Activated CD4-positive, alpha-beta T cell treated with anti-CD3 and anti-CD28 coated beads, Interleukin-2, Interleukin-4, amounts not matched to agents 100 ng/mL and 50 ng/mL, durations not matched to agents 16 hours and 8 hours (primary cell): Measurements from ENCODE around the gene PDIA2.
"Not testable (repeated sequence)": the region's sequence is repeated elsewhere in the genome, so short reads cannot be mapped to it uniquely, and the experiment has no call there.

Experiments used
- DNase-seq: peaks from one replicate; pipeline ENCODE4 v3.0.0-alpha.2; 2020; ENCODE audit warnings: low spot score

PDIA2 gene, protein sequence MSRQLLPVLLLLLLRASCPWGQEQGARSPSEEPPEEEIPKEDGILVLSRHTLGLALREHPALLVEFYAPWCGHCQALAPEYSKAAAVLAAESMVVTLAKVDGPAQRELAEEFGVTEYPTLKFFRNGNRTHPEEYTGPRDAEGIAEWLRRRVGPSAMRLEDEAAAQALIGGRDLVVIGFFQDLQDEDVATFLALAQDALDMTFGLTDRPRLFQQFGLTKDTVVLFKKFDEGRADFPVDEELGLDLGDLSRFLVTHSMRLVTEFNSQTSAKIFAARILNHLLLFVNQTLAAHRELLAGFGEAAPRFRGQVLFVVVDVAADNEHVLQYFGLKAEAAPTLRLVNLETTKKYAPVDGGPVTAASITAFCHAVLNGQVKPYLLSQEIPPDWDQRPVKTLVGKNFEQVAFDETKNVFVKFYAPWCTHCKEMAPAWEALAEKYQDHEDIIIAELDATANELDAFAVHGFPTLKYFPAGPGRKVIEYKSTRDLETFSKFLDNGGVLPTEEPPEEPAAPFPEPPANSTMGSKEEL

DNA sequence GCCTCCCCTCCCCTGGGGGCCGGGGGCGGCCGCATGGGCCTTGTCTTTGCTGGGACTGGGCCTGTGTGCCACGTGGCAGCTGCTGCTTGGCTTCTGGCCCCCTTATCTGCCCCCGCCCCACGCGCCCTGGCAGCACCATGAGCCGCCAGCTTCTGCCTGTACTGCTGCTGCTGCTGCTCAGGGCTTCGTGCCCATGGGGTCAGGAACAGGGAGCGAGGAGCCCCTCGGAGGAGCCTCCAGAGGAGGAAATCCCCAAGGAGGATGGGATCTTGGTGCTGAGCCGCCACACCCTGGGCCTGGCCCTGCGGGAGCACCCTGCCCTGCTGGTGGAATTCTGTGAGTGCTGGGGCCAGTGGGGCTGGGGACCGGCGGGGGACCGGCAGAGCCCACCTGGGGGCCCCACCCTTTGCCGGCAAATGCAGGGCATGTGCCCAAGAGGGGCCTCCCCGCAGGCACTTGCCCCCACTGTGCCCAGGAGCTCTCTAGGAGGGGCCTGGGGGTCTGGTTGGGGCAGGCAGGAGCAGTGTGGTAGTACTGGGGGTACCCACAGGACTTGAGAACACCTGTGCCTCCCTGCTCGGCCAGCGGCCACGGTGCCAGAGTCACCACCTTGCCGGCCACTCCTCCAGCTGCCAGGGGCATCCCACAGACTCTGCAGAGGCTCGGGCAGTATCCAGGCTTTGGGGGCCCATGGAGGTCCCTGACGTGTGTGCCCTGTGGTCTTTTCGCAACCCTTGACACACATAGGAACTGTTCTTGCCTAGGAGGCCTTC lies at the start of gene PDIA2:
PDIA2 (plus strand) TSS at position 132 of the 773 bp plus-strand sequence; CDS start at position 138, 6 bp downstream.
- no peak for DNase-seq

DNA sequence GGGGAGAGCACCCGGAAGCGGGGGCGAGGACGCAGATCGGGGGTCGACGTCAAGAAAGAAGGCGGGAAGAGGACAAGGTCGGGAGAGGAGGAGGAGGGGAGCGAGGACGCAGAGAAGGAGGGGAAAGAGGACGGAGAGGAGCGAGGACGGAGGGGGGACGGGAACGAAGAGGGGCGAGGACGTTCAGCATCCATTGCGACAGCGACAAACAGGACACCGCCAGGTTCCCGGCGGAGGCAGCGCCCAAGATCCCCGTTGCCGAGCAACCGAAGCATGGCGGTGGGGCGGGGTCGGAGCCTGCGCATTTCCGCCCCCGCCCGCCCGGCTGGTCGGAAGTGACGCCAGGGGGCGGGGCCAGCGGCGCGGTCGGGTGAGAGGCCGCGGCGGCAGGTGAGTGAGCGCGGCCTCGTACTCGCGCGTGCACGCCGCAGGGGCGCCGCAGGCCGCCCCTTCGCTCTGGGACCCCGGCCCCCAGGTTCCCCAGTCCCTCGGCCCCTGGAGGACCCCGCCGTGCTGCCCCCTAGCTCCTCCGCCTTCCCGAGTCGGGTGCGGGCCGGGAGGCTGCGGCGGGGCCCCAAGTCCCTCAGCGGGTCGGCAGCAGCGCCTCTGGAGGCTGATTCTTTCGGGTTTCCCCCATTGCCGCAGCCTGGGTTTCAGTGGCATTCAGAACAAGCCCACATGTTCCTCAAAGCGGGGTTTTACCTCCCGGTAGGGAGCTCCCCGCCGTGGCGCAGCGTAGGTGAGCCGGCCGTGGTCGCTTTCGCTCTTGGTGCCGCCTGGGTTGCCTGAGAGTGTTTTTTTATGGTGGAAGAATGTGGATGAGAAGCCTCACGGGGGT lies 48.3 kb upstream of the PDIA2 start, which contains the start of gene FAM234A:
FAM234A (plus strand) TSS at position 354 of the 838 bp plus-strand sequence. CDS start 19,593 bp downstream, outside the sequence.
- peak; percentile 94 for DNase-seq

DNA sequence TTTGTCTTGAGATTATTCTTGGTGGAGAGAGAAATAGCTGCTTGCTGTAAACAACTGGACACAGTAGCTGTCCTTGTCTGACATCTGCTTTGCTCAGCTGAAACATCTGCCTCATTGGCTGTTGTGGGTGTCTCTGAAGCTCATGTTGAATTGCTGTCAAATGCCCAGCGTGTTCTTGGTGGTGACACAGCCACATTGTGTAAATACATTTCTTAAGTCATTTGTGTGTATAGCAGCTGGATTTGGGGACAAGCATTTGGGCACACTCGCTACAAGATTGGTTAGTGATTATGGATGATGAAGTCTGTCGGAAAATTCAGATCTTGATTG lies 43.1 kb upstream of the PDIA2 start:
- no peak for DNase-seq

DNA sequence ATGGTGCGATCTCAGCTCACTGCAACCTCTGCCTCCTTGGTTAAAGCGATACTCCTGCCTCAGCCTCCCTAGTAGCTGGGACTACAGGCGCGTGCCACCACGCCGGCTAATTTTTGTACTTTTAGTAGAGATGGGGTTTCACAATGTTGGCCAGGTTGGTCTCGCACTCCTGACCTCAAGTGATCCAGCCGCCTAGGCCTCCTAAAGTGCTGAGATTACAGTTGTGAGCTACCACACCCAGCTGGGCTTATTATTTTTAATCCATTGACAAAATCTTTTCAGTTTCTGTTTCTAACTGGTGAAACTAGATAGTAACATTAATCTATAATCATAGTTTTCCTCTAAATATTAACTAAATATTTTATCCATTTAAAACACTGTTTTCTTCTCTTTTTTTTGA lies 42.4 kb upstream of the PDIA2 start:
- DNase-seq = no peak

DNA sequence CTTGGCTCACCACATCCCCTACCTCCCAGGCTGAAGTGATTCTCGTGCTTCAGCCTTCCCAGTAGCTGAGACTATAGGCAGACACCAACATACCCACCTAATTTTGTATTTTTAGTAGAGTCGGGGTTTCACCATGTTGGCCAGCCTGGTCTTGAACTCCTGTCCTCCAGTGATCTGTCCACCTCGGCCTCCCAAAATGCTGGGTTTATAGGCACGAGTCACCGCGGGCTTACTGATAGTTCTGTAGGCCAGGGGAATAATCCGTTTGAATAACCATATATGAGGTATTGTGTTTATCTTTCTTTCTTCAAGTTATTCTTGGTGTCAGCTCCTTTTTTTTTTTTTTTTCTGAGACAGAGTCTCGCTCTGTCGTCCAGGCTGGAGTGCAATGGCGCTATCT lies 40.7 kb upstream of the PDIA2 start:
- DNase-seq = no peak

DNA sequence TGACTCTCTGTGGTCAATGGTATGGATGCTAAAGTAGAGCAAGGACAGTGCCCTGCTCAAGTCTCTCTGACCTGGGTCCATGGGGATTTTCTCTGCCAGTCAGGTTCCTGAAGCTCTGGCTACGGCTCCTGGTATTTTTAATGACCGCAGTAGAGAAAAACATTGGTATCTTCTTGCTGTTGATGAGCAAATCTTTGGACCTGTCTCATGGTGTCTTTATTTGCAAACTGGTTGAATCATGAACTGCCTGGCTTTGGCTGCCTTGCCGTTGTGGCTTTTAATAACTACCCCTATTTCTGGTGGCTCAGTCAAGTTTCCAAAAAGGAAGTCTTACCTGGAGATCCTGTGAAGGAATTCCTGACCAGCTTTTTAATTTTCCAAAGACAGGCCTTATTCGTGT lies 39.6 kb upstream of the PDIA2 start:
- no peak for DNase-seq

DNA sequence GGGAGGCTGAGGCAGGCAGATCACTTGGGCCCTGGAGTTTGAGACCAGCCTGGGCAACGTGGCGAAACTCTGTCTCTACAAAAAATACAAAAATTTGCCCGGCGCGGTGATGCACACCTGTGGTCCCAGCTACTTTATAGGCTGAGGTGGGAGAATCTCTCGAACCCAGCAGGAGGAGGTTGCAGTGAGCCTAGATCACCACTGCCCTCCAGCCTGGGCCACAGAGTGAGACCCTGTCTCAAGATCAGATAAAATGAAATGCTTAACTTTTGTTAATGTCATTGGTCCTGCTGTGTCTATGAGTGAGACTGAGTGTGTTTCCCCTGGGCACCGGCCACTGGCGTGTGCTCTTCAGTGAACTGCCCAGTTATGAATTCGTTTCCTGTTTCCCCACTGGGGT lies 37.9 kb upstream of the PDIA2 start:
- no peak for DNase-seq

DNA sequence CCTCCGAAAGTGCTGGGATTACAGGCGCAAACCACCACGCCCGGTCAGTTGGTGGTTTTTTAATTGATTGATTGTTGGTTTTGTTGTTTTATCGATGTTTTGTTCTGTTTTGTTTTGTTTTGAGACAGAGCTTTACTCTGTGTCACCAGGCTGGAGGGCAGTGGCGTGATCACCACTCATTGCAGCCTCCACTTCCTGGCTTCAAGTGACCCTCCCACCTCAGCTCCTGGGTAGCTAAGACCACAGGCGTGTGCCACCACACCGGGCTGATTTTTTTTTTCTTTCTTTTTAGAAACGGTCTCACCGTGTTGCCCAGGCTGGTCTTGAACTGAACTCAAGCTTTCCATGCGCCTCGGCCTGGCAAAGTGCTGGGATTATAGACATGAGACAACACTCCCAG lies 35.9 kb upstream of the PDIA2 start:
- no peak for DNase-seq

DNA sequence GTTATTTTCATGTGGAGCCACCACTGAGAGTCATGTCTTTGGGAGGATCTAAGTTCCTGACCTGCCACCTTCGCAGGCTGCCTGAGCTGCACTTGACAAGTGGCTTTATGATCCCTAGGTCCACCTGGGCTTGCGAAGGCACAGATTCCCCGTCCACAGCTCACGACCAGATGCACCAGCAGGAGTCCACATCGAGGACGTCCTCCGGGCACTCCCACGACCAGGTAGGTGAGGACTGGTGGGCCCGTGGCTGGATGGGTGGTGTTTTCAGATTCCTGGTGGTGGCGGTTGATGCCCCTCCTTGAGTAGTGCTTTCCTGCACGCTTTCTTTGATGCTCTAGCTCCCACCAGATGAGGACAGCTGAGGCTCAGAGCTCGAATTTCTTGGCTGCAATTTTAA lies 33.5 kb upstream of the PDIA2 start:
- DNase-seq = no peak

DNA sequence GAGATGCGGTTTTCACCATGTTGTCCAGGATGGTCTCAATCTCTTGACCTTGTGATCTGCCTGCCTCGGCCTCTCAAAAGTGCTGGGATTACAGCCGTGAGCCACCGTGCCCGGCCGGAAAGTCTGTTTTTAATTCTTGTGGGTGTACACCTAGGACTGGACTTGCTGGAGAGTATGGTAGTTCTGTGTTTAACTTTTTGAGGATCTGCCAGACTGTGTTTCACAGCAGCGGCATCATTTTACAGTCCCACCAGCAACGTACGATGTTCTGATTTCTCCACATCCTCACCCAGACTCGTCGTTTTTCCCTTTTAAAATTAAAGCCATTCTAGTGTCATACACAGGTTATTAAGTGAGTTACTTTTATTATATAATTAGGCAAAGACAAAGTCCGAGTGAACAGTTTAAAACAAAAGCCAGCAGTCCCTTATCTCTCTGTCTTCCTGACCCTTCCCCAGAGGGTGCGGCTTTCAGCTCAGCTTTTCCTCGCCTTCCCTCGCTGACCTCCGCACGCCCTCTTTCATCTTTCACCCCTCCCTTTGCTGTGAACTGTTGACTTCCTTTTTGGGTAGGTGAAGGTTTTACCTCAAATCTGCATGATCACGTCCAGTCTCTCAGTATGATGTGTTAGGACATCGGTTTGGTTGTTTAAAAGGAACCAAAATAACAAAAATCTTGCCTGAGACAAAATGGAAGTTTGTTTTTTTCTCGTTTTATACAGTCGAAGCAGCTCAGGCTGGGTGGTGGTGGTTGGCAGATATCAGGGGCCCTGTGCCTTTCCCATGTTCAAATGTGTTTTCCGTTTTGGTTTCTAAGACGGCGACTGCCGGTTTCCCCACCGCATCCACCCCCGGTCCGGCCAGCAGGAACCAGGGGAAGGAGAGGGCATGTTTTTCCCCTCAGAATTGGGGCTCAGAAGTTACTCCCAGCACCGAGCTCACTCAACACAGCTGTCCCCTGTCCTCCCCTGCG lies 30.3 kb upstream of the PDIA2 start:
- DNase-seq = peak; percentile 46

DNA sequence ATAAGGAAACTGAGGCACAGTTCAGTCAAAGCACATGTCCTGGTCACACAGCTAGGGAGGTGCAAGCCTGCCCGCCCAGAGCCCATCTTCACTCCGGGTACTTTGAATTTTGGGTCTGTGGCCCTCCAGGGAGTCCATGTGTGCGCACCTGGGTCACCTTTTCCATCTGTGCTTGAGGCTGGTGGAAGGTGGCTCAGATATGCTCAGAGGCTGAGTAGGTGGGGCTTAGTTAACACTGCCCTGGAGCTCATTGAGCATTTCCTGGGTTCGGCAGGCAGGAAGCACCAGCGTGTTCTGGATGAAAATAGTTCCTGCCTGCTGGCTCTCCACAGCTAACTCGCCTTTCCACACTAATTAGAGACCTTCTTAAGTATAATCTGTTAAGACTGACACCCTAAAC lies 29.1 kb upstream of the PDIA2 start:
- no peak for DNase-seq

DNA sequence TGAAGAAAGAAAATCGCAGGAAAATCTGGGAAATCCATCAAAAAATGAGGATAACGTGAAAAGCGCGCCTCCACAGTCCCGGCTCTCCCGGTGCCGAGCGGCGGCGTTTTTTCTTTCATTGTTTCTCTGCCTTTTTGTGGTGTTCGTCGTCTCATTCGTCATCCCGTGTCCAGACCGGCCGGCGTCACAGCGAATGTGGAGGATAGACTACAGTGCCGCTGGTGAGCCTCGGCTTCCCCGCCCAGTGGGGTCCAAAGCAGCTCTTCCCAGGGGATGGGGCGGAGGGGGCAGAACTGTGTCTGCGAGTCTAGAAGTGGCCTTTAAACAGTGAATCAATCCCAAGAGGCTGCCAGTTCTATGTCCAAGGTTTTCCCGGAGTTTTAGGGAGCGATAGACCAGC lies 28.5 kb upstream of the PDIA2 start:
- no peak for DNase-seq

DNA sequence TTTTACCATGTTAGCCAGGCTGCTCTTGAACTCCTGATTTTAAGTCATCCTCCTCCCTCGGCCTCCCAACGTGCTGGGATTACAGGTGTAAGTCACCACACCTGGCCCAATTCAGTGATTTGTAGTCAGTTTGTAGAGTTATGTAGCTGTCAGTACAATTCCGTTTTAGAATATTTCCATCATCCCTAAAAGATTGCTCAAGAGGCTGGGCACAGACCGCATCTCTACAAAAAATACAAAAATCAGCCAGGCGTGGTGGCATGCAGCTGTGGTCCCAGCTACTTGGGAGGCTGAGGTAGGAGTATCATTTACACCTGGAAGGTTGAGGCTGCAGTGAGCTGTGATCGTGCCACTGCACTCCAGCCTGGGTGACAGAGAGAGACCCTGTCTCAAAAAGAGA lies 27.8 kb upstream of the PDIA2 start:
- no peak for DNase-seq

DNA sequence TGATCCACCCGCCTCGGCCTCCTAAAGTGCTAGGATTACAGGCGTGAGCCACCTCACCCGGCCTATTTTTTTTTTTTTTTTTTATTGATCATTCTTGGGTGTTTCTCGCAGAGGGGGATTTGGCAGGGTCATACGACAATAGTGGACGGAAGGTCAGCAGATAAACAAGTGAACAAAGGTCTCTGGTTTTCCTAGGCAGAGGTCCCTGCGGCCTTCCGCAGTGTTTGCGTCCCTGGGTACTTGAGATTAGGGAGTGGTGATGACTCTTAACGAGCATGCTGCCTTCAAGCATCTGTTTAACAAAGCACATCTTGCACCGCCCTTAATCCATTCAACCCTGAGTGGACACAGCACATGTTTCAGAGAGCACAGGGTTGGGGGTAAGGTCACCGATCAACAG lies 24.9 kb upstream of the PDIA2 start:
- not testable (repeated sequence) for DNase-seq

DNA sequence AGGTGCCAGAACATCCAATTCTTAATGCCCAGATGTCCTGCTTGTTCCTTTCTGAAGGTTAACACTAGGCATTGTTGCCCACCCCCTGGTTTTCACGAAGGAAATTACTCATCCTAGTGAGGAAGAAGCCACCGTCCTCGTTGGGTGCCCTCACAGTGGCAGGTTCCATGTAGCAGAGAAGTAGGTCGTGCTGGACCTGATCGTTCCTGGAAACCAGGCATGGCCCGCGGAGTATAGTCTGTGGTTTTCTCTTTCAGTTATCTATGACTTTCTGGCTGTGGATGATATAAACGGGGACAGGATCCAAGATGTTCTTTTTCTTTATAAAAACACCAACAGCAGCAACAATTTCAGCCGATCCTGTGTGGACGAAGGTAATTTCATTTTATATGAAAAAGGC lies 23.7 kb upstream of the PDIA2 start:
- DNase-seq = no peak

DNA sequence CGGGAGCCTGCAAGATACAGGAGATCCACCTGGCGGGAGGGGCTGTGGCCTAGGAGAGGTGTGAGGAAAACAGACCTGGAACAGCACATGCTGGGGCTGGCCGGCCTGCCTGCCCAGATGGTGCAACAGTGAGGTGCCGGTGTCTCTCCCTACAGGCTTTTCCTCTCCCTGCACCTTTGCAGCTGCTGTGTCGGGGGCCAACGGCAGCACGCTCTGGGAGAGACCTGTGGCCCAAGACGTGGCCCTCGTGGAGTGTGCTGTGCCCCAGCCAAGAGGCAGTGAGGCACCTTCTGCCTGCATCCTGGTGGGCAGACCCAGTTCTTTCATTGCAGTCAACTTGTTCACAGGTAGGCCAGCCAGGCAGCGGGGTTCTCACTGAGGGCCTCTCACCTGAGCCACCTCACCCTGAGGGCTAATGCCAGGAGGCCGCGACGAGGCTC lies 23.1 kb upstream of the PDIA2 start:
- DNase-seq = no peak

DNA sequence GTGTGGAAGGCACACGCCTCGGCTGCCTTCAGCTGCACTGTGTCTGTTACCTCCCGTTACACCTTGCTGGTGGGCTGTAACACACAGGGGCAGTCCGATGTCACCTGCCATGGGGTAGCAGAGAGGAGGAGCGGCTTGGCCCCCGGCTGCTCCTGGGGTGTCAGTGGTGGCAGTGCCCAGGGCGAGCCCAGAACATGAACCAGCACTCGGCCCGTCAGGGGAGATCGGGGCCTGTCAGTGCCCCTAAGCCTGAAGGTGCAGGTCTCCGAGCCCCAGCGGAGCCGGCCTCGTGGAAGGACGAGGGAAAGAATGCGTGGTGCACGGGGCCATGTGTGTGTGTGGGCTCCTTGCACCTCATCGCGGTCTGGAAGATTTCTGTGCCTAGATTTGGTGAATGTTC lies 22.6 kb upstream of the PDIA2 start:
- no peak for DNase-seq

DNA sequence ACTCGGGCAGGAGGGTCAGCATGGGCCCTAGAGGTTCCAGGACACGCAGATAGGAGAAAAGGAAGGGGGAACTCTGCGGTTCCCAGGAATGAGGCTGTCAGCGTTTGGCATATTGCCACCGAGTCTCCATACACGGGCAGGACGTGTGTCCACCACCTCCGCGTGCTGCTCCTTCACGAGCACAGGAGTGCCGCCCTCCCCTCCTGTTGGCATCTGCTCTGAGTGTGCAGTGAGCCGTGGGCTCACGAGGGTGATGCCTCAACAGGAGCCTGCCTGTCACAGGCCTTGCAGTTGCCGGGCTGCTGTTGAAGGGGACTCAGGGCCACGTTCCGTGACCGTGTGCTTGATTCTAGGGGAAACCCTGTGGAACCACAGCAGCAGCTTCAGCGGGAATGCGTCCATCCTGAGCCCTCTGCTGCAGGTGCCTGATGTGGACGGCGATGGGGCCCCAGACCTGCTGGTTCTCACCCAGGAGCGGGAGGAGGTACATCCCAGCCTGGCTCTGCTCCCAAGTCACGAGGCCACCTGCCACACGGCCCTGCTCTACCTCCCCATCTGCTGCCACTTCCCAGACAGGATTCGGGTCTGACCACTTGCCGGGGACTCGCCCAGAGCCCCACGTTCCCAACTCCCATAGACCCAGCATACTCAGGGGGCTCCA lies 21.8 kb upstream of the PDIA2 start:
- DNase-seq = no peak

DNA sequence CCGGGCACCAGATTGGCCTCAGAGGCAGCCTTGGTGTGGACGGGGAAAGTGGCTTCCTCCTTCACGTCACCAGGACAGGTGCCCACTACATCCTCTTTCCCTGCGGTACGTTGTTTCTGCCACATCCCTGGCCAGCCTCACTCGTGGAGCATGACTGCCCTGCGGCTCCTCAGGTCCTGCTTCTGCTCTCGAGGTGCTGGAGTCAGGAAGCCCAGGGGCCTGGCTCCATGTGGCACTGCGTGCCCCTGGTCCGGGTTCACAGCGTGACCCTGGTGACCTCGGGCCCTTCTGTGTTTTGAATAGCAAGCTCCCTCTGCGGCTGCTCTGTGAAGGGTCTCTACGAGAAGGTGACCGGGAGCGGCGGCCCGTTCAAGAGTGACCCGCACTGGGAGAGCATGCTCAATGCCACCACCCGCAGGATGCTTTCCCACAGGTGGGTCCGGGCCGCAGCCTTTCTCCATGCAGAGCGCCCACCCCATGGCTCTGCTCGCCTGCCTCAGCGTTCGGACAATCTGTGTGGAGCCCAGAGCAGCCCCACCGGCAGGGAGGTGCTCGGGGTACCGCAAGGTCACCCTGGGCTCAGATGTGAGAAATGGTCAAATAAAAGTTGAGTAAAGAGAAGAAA lies 20.7 kb upstream of the PDIA2 start:
- no peak for DNase-seq

DNA sequence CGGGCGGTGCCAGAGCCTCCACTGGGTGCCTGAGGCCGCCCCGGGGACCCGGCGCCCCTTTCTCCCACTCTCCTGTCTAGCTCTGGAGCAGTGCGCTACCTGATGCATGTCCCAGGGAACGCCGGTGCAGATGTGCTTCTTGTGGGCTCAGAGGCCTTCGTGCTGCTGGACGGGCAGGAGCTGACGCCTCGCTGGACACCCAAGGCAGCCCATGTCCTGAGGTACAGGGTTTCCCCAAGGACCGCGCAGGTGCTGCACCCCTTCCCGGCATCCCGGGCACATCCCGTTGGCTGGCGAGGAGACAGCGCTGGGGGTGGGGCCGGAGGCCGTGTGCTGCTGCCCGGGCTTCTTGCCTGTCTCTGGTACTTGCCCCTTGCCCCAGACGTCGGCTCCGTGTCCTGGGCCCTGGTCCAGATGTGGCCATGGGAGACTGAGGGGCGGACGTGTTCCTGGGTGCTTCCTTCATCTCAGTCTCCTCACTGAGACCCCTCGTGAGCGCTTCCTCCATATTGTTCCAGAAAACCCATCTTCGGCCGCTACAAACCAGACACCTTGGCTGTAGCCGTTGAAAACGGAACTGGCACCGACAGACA lies 19.7 kb upstream of the PDIA2 start:
- DNase-seq = no peak
